GM18907 (cell line): ENCODE measurements around the gene EFTUD2.
"Not testable (repeated sequence)": the region's sequence is repeated elsewhere in the genome, so short reads cannot be mapped to it uniquely, and the experiment has no call there.

Source experiments
- ATAC-seq: cut with Tn5 transposase; IDR thresholded peaks from one replicate; pipeline ENCODE4 v1.9.1; 2021; ENCODE audit warnings: mild to moderate bottlenecking, moderate library complexity; ENCODE audit not compliant: unreplicated experiment

EFTUD2 gene

GRCh38 chr17:44850025-44850424 lies 49.2 kb downstream of the EFTUD2 start:
- ATAC-seq = no peak

- no peak for ATAC-seq
These were observed 50.2 kb downstream of the EFTUD2 start for GRCh38 chr17:44848961-44849489.

GRCh38 chr17:44848257-44848795 lies 50.9 kb downstream of the EFTUD2 start:
- ATAC-seq = no peak

GRCh38 chr17:44847586-44847985 lies 51.7 kb downstream of the EFTUD2 start, which contains the start of gene HIGD1B:
Gene HIGD1B (plus strand): TSS chr17:44847883. CDS start chr17:44848153, 270 bp downstream.
- no peak for ATAC-seq

GRCh38 chr17:44846206-44846605 lies 53.0 kb downstream of the EFTUD2 start:
- ATAC-seq = no peak

- no peak for ATAC-seq
These were observed 54.8 kb downstream of the EFTUD2 start for GRCh38 chr17:44844390-44844830.

GRCh38 chr17:44842748-44843147 lies 56.5 kb downstream of the EFTUD2 start:
- ATAC-seq = no peak

- no peak for ATAC-seq
These were observed 58.3 kb downstream of the EFTUD2 start for GRCh38 chr17:44840936-44841335.

GRCh38 chr17:44840274-44840673 lies 59.0 kb downstream of the EFTUD2 start:
- no peak for ATAC-seq

- no peak for ATAC-seq
These were observed 62.0 kb downstream of the EFTUD2 start for GRCh38 chr17:44837196-44837595.

GRCh38 chr17:44832805-44833204 lies 66.4 kb downstream of the EFTUD2 start:
- no peak for ATAC-seq

GRCh38 chr17:44831371-44831770 lies 67.9 kb downstream of the EFTUD2 start:
- ATAC-seq = no peak

GRCh38 chr17:44830359-44831288 lies 68.6 kb downstream of the EFTUD2 start:
- ATAC-seq = no peak

- no peak for ATAC-seq
These were observed 69.5 kb downstream of the EFTUD2 start, which contains the start of gene GJC1 for GRCh38 chr17:44829523-44830358. Gene GJC1 (minus strand): TSS chr17:44830287. CDS start chr17:44805817, 24,470 bp downstream.

- ATAC-seq = no peak
These were observed 70.2 kb downstream of the EFTUD2 start for GRCh38 chr17:44828919-44829522.

GRCh38 chr17:44827863-44828262 lies 71.4 kb downstream of the EFTUD2 start:
- ATAC-seq = no peak

- ATAC-seq = no peak
These were observed 73.0 kb downstream of the EFTUD2 start for GRCh38 chr17:44826123-44826790.

GRCh38 chr17:44825236-44825635 lies 74.0 kb downstream of the EFTUD2 start:
- ATAC-seq = not testable (repeated sequence)

GRCh38 chr17:44820631-44821212 lies 78.5 kb downstream of the EFTUD2 start:
- ATAC-seq = no peak

GRCh38 chr17:44818508-44818907 lies 80.7 kb downstream of the EFTUD2 start:
- ATAC-seq = not testable (repeated sequence)
